BJ (cell line): ENCODE measurements around the gene PDP2. TPM values are rescaled to one million over a fixed set of nuclear protein-coding genes. Genes with fewer than 3 reads are reported as not detected.

Experiments used
- CTCF ChIA-PET: fragments of 350-600 bp; formaldehyde crosslinking; extraction: SDS; loops from one replicate; lab custom pipeline; 2021; ENCODE audit warnings: antibody characterized with exemption, inconsistent platforms; lab: Yijun Ruan, JAX
- POLR2A ChIA-PET: fragments of 300-600 bp; sonication (Branson Sonifier 250); formaldehyde crosslinking; extraction: SDS; loops from one replicate; lab custom pipeline; 2021; ENCODE audit warnings: antibody characterized with exemption; lab: Charles Lee
- DNase-seq: peaks from one replicate; pipeline ENCODE4 v3.0.0-alpha.2; 2011; ENCODE audit warnings: low read depth
- H3K27me3 ChIP-seq: 2 replicates; pipeline ENCODE4 v1.6.0; 2011; ENCODE audit warnings: low read length; ENCODE audit not compliant: control insufficient read depth, insufficient read depth
- H3K36me3 ChIP-seq: 2 replicates; pipeline ENCODE4 v1.5.1; 2011; ENCODE audit warnings: low read length; ENCODE audit not compliant: control insufficient read depth, insufficient read depth
- H3K4me3 ChIP-seq: 2 replicates; pipeline ENCODE4 v1.5.1; 2011; ENCODE audit warnings: low read depth, mild to moderate bottlenecking, control low read depth, low read length
- CTCF ChIP-seq: IDR thresholded peaks from 2 replicates; pipeline ENCODE4 v1.5.1; 2011; ENCODE audit warnings: low read depth, mild to moderate bottlenecking, control low read depth, inconsistent platforms, low read length, moderate library complexity; ENCODE audit not compliant: insufficient read depth
- polyA plus RNA-seq: library from polyadenylated mRNA; depleted of rRNA; stranded (reverse); fragments of >200 nt; gene quantifications from 2 replicates; pipeline ENCODE4 v1.2.3, GENCODE V29; 2011

Gene PDP2
- polyA plus RNA-seq, 1 experiment = 10.3 TPM

- CTCF ChIA-PET = interaction anchor here (1.0 to 10.6 kb wide), 6 partner anchors 9 to 254 kb away, joined by 3 to 118 read pairs (median 4); partner anchors contain the start of genes CDH16 and RRAD
- POLR2A ChIA-PET = no interaction called here
These were observed 21.3 kb downstream of the PDP2 start for GRCh38 chr16:66901626-66902025.

GRCh38 chr16:66902648-66903543 lies 22.6 kb downstream of the PDP2 start:
- POLR2A ChIA-PET = no interaction called here
- no peak for TF ChIP-seq CTCF
- no peaks in the 10 kb centered on the region for H3K36me3 ChIP-seq
- DNase-seq = no peak
- CTCF ChIA-PET = interaction anchor here (0.6 to 5.0 kb wide), 7 partner anchors 8 to 34 kb away, joined by 3 to 33 read pairs (median 4); partner anchors contain the start of gene CDH16
- H3K4me3 ChIP-seq = no peak overlapping the region
- H3K27me3 ChIP-seq = no peaks in the 10 kb centered on the region; the same call in none of the 2 replicates

More at GRCh38 chr16:66901626-66902025, 21.3 kb downstream of the PDP2 start:
- H3K4me3 ChIP-seq = no peak overlapping the region
- no peak for TF ChIP-seq CTCF
- H3K36me3 ChIP-seq = no peaks in the 10 kb centered on the region
- DNase-seq = no peak
- H3K27me3 ChIP-seq = no peaks in the 10 kb centered on the region

GRCh38 chr16:66903544-66904427 lies 23.5 kb downstream of the PDP2 start:
- DNase-seq = no peak
- H3K36me3 ChIP-seq = no peaks in the 10 kb centered on the region
- TF ChIP-seq CTCF = no peak
- H3K4me3 ChIP-seq = no peak overlapping the region
- no peaks in the 10 kb centered on the region; the same call in none of the 2 replicates for H3K27me3 ChIP-seq
- POLR2A ChIA-PET = no interaction called here
- CTCF ChIA-PET = interaction anchor here (0.6 to 5.0 kb wide), 5 partner anchors 9 to 27 kb away, joined by 3 to 33 read pairs (median 4); partner anchors contain the start of gene CDH16

- Histone ChIP-seq H3K4me3 (no peak overlapping the region), H3K36me3 (no peaks in the 10 kb centered on the region), H3K27me3 (no peaks in the 10 kb centered on the region; the same call in none of the 2 replicates)
- POLR2A ChIA-PET = no interaction called here
- DNase-seq = no peak
- no peak for TF ChIP-seq CTCF
- CTCF ChIA-PET = interaction anchor here (0.6 to 5.0 kb wide), 4 partner anchors 9 to 233 kb away, joined by 3 to 33 read pairs (median 12); partner anchors contain the start of gene CDH16
These were observed 24.1 kb downstream of the PDP2 start for GRCh38 chr16:66904428-66904845.
